NCI-H748 (cell line): ENCODE results near the gene KRT81.
"Not testable (repeated sequence)": the region's sequence is repeated elsewhere in the genome, so short reads cannot be mapped to it uniquely, and the experiment has no call there.

ENCODE experiments used
- DNase-seq: peaks from one replicate; lab custom pipeline; 2025; ENCODE audit not compliant: unreplicated experiment; lab: John Stamatoyannopoulos, UW

The KRT81 gene

GRCh38 chr12:52243856-52244614, 47.3 kb downstream of the KRT81 start:
- DNase-seq: no peak

GRCh38 chr12:52243259-52243855, 48.0 kb downstream of the KRT81 start:
- DNase-seq: no peak

- no peak for DNase-seq
Measured at GRCh38 chr12:52242442-52243258, 48.7 kb downstream of the KRT81 start.

DNA sequence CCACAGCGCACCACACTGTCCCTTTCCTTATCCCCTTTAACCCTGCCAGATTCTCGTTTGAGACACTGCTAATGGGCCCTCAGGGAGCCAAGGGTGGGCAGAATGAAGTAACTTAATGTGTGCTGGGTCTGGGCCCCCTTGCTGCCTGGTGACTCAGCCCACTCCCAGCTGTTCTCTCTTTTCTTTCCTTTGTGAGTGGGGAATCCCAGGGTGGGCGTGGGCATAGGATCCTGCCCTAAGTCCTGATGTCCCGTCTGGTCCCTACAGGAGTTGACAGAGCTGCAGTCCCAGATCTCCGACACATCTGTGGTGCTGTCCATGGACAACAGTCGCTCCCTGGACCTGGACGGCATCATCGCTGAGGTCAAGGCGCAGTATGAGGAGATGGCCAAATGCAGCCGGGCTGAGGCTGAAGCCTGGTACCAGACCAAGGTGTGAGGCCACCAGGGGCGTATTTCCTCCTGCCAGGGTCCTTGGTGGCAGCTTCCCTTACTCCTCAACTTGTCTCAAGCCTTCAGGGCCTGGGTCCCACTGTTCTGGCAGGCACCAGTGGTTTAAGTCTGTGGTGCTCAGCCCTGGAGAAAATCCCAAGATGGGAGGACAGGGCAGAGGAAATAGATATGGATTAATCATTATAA, 50.0 kb downstream of the KRT81 start:
- no peak for DNase-seq

- not testable (repeated sequence) for DNase-seq
Measured at GRCh38 chr12:52240247-52240646, 51.1 kb downstream of the KRT81 start.

DNA sequence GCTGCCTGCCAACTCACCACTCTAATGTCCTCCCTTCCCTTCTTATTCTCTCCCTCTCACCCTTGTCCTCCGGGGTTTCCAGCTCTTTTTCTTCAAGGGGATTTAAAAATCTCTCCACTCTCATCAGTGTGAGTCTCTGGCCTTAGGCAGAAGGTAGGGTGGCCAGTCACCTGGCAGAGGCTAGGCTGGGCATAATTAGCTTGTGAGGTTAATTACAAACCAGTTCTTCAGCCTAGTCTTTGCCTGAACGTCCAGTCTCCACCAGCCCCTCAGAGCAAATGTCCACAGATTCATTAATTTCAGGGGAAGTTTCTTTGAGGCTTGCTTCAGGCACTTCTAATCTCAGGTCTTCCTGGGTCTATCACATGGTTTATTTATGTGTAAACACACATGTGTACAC, 51.6 kb downstream of the KRT81 start:
- DNase-seq: no peak

DNA sequence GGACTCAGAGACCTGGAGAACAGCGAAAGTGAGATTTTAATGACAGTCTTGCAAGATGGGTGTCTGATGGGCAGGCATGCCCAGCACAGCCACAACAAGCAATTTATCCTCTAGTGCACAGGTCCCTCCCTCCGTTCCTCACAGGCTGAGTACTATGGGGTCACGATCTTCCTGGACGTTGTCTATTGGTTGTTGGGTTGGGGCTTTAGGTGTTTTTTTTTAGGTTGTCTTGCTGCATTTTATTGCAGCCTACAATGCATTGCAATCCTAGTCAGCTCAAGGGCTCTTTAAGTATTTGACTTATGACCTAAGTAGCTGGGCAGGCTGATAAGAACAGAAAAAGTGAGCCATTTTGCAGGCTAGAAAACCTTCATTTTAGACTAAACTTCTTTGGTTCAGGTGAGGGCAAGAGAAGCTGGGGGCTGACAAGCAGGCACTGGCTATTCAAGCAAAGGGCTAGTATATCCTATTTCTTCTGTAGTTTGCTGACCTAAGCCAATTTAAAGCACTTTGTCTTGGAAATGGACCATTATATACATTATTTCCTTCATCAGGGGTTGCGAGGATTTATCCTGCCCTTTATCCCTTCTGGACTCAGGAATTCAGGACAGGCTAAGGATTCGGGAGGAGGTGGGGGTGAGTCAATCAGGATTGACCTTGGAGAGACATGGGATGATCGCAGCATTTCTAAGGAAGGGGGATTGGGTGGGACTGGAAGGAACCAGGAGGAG, 52.3 kb downstream of the KRT81 start:
- no peak for DNase-seq

DNA sequence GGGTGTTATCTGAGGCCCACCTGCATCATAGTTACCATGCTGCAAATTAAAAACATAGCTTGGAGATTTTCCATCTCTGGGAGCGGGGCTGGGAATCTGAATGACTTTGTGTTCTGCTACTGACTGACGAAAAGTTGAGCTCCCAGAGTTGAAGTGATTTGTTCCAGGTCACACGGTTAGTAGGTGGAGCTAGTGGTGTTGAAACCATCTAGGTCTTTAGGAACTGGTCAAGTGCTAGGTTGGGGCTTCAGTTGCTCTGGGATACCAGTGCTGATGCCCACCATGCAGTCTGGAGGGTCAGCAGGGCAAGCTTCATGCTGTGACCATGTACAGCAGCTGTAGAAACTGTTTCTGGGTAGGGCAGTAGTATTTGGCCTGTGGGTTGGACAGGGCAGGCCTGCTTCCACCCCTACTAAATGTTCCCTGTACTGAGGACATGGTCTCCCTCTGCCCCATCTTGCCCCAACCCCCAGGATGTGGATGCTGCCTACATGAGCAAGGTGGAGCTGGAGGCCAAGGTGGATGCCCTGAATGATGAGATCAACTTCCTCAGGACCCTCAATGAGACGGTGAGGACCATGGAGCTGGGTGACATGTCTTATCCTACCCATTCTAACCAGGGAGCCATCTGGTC, 53.0 kb downstream of the KRT81 start:
- DNase-seq: no peak

DNA sequence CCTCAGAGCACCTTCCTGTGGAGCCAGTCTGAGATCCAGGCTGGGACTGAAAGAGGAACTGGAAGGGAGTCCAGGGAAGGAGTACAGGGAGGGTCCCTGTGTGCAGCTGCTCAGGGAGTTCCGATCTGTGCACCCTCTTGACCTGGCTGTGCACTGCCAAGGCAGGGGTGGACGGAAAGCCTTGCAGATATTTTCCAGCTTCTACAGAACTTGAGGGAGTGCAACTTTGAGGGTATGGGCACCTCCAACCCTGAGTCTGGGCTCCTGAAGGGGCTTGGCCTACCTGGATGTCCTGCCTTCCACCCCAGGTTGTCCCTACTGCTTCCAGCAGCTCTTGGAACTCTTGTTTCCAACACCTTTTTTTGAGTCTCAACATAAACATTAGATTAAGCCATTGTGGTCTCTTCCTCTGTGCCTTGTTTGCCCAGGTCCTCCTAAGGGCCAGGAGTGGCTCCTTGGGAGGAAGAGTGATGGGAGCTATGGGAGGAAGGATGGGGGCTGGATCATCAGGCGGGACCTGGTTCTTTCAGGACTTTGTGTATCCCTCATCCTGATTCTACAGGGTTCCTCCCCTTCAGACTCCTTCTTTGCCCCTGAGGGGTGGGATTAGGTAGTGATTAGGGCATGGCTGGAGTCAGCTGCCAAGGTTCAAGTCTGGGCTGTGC, 54.8 kb downstream of the KRT81 start:
- no peak for DNase-seq
